Medulla oblongata (tissue), 1 donor: ENCODE measurements around the gene PID1.
"Not testable (repeated sequence)": the region's sequence is repeated elsewhere in the genome, so short reads cannot be mapped to it uniquely, and the experiment has no call there.

Experiments
- DNase-seq: peaks from one replicate; pipeline ENCODE4 v3.0.0-alpha.2; 2015; ENCODE audit errors: extremely low spot score

Gene PID1

GRCh38 chr2:229212241-229212640 is 58.8 kb downstream of the PID1 start:
- DNase-seq, result no peak

GRCh38 chr2:229210641-229211040 is 60.4 kb downstream of the PID1 start:
- no peak for DNase-seq

- DNase-seq, result no peak
Observed at GRCh38 chr2:229206548-229206947, 64.5 kb downstream of the PID1 start.

- DNase-seq, result peak; percentile 11
Observed at GRCh38 chr2:229205704-229206103, 65.4 kb downstream of the PID1 start.

GRCh38 chr2:229202646-229203045 is 68.4 kb downstream of the PID1 start:
- no peak for DNase-seq

- DNase-seq, result no peak
Observed at GRCh38 chr2:229201521-229201920, 69.6 kb downstream of the PID1 start.

GRCh38 chr2:229199267-229199666 is 71.8 kb downstream of the PID1 start:
- no peak for DNase-seq

- DNase-seq, result no peak
Observed at GRCh38 chr2:229196448-229196847, 74.6 kb downstream of the PID1 start.

GRCh38 chr2:229195346-229195947 is 75.6 kb downstream of the PID1 start:
- DNase-seq, result no peak

GRCh38 chr2:229193281-229193680 is 77.8 kb downstream of the PID1 start:
- no peak for DNase-seq

GRCh38 chr2:229191413-229191812 is 79.7 kb downstream of the PID1 start:
- DNase-seq, result no peak

GRCh38 chr2:229187123-229187522 is 84.0 kb downstream of the PID1 start:
- not testable (repeated sequence) for DNase-seq

GRCh38 chr2:229181641-229182040 is 89.4 kb downstream of the PID1 start:
- no peak for DNase-seq

GRCh38 chr2:229180658-229181057 is 90.4 kb downstream of the PID1 start:
- no peak for DNase-seq

GRCh38 chr2:229179628-229180027 is 91.5 kb downstream of the PID1 start:
- DNase-seq, result no peak

- DNase-seq, result no peak
Observed at GRCh38 chr2:229178706-229179105, 92.4 kb downstream of the PID1 start.

GRCh38 chr2:229178117-229178516 is 93.0 kb downstream of the PID1 start:
- no peak for DNase-seq

- DNase-seq, result no peak
Observed at GRCh38 chr2:229176136-229176535, 95.0 kb downstream of the PID1 start.

- DNase-seq, result no peak
Observed at GRCh38 chr2:229175497-229175863, 95.6 kb downstream of the PID1 start.

GRCh38 chr2:229174794-229175496 is 96.1 kb downstream of the PID1 start:
- no peak for DNase-seq

GRCh38 chr2:229173825-229174359 is 97.2 kb downstream of the PID1 start:
- no peak for DNase-seq

- DNase-seq, result no peak
Observed at GRCh38 chr2:229170916-229171315, 100.2 kb downstream of the PID1 start.

GRCh38 chr2:229170171-229170570 is 100.9 kb downstream of the PID1 start:
- no peak for DNase-seq
